VCaP (cell line): ENCODE results near the gene IBSP.

Source experiments
- H3K27ac ChIP-seq: fragments of 450-650 bp; 2 replicates; pipeline ENCODE4 v1.5.1; 2017
- TF ChIP-seq, protein P1 (sequence below): fragments of 450-650 bp; conservative IDR thresholded peaks from 2 replicates; pipeline ENCODE4 v1.5.1; 2017; ENCODE audit warnings: mild to moderate bottlenecking, moderate library complexity

The IBSP gene

DNA sequence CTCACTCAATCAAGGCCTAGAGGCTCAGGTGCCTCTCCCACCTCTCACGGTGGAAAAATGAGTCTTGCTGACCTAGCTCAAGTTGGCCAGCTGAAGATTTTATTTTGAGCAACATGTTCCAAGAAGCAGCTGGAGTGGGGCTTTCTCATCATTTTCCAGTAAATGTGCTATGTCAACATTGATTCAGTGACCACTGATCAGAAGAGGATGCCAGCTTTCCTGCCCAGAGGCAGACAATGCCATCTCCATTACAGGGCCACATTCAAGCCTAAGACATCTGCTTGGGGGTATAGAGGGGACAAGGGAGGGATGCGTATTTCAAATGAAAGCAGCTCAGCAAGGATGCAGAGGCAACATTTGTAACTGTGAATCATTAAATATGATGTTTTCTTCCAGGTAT lies 36.4 kb downstream of the IBSP start:
- H3K27ac ChIP-seq, result no peak overlapping the region
- TF ChIP-seq, protein P1, sequence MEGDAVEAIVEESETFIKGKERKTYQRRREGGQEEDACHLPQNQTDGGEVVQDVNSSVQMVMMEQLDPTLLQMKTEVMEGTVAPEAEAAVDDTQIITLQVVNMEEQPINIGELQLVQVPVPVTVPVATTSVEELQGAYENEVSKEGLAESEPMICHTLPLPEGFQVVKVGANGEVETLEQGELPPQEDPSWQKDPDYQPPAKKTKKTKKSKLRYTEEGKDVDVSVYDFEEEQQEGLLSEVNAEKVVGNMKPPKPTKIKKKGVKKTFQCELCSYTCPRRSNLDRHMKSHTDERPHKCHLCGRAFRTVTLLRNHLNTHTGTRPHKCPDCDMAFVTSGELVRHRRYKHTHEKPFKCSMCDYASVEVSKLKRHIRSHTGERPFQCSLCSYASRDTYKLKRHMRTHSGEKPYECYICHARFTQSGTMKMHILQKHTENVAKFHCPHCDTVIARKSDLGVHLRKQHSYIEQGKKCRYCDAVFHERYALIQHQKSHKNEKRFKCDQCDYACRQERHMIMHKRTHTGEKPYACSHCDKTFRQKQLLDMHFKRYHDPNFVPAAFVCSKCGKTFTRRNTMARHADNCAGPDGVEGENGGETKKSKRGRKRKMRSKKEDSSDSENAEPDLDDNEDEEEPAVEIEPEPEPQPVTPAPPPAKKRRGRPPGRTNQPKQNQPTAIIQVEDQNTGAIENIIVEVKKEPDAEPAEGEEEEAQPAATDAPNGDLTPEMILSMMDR, result no peak

DNA sequence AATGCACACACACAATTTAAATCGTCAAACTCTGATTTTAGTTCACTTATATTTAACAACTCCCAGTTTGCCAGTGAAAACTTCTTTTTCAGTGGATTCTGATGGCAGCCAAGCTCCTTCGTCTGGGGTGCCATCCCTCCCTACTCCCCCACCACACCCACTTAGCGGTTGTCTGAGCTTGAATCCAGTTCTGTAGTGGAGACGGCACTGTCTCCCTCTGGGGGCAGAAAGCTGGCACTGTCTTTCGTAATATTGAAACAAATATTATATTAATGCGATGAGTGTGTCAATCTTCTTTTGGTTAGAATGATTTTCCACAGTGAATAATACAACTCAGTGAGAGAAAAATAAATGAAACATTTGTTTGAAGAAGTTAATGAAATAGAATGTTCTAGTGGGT lies 38.9 kb downstream of the IBSP start:
- H3K27ac ChIP-seq, result no peak overlapping the region
- TF ChIP-seq, protein P1, result peak; percentile 81

DNA sequence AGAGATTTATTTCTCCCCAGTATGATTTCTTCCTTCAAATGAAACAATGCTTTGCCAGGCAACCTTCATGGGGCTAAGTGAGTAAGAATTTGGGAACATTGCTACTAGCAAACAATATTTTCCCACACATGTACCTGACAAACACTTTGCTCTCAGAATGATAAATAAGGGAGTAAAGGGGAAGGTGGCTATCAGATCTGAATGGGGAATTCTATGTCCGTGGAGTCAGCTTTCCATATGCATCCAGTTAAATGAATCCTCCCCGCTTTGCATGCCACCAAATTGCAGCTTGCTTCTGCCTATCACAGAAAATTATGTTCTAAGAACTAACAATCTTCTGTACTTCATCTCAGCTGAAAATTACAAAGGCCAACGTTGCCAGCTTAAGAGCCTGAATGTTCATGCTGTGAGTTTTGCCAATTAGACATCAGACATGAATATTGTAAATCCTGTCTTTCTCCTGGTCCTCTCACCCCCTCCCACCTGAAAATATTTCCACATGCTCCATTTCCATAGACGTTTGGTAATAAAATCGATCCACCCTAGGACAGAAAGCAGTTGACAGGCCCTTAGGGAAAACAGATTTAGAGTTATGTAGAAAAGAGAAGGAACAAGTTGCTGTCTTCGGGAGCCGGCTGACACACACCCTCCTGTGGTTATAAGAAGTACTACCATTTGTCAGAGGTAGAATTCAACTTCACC lies 39.7 kb downstream of the IBSP start:
- H3K27ac ChIP-seq, result peak overlapping the region; percentile 3; the same call in 1 of the 2 replicates

DNA sequence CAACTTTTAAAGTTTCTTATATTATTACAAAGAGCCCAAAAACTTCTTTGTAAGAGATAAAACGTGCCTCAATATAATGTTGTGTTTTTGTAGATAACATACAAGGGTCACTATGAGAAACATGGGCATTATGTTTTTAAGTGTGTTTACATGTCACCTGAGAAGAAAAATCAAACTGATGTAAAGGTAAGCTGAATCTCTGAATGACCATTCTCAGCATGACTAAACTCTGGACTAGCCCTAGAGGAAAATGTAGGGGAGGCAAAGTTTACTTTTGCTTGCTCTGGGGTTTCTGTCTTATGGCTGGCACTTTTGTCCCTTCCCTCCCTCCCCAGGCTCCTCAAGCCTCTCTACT lies 40.2 kb downstream of the IBSP start:
- H3K27ac ChIP-seq, result no peak overlapping the region
- TF ChIP-seq, protein P1, result peak; percentile 56

More for the DNA sequence above, 39.7 kb downstream of the IBSP start:
- TF ChIP-seq, protein P1, result peak; percentile 93

DNA sequence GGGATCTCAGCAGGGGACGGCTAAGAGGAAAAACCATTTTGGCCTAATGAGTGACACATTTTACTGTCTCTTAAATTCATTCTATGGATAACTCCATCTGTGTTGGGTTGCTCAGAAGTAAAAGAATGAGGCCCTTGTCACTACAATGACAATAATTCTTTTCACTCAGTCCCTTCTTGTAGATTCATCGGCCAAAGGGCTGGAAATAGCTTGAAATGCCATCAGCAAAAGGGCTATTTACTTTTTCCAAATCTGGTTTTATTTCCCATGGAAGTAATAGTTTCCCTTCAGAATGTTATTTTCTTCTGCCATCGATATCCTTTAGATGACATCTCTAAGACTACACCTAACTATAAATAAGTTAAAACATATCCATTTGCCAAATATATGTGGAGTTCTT lies 40.8 kb downstream of the IBSP start:
- TF ChIP-seq, protein P1, result no peak

DNA sequence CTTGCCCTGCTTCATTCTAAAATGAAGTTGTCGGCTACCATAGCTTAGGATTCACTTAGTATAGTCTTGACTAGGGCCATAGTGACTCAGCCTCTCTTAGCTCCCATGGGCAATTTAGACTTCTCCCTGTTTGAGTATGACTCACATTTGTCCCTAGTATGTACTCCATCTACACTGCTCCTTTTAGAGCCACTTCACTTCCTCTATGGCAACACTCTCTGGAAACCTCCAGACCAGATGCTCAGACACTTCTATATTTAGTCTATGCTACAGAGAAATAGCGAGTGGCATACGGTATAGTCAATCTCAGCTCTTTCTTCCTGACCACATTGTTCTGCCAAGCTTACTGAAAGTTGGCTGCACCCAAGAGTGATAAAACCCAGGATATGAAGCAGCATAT lies 44.6 kb downstream of the IBSP start:
- no peak overlapping the region for H3K27ac ChIP-seq

More for the DNA sequence above, 40.8 kb downstream of the IBSP start:
- H3K27ac ChIP-seq, result no peak overlapping the region

DNA sequence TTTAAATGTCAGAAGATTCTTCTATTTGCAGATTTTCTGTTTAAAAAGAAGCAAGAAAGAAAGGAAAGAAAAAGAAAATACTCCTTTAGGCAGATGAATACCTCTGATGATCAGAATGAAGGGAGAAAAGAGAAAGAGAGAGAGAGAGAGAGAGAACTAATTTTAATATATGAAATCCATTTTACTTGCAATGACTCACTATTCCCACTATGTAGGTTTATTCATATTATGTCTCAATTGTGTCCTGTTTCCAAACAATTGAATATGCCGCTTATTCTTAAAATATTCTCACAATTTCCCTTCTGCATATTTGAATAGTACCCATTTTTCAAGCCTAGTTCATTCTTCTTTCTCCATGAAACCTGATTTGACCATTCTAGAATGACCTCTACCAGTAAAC lies 45.1 kb downstream of the IBSP start:
- H3K27ac ChIP-seq, result no peak overlapping the region
- TF ChIP-seq, protein P1, result no peak

More for the DNA sequence above, 44.6 kb downstream of the IBSP start:
- TF ChIP-seq, protein P1, result no peak
